ENCODE data around the gene NAA10.

DNA sequence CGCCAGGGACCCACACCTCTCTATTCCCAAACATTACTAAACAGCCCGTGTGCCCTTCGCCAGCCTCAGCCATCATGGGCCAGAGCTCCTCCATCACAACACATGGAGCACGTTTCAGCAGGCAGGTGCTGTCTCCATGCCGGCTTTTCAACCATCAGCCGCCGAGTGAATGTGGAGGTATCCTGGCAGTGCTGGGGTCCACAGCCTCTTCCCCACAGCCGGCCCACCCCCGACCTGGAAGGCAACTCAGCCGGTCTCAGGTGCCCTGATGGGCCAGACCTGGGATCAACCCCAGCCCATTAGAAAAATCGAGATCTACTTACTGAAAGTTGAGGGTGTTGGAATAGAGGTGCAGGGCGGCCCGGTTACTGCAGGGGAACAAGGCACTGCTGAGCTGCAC lies 3.1 kb downstream of the NAA10 start:
- no peak for TF ChIP-seq CTCF (tag by site-specific recombination; IDR thresholded peaks at IDR 0.05)
- TF ChIP-seq, protein P1, sequence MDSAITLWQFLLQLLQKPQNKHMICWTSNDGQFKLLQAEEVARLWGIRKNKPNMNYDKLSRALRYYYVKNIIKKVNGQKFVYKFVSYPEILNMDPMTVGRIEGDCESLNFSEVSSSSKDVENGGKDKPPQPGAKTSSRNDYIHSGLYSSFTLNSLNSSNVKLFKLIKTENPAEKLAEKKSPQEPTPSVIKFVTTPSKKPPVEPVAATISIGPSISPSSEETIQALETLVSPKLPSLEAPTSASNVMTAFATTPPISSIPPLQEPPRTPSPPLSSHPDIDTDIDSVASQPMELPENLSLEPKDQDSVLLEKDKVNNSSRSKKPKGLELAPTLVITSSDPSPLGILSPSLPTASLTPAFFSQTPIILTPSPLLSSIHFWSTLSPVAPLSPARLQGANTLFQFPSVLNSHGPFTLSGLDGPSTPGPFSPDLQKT (IDR thresholded peaks at IDR 0.05; ENCODE audit: borderline replicate concordance, low read depth, low read length) = no peak
- no peak for TF ChIP-seq ZBTB7A (tag by site-specific recombination; IDR thresholded peaks at IDR 0.05; ENCODE audit: low read depth)
- no peak for TF ChIP-seq ZBTB8A (tag by site-specific recombination; IDR thresholded peaks at IDR 0.05)
- TF ChIP-seq ZSCAN23 (tag by site-specific recombination; IDR thresholded peaks at IDR 0.05) = no peak
- no peak for TF ChIP-seq OVOL3 (tag by site-specific recombination; IDR thresholded peaks at IDR 0.05)
- TF ChIP-seq ZNF274 (IDR thresholded peaks at IDR 0.05; ENCODE audit: low read length) = no peak
- TF ChIP-seq ZNF274 (tag by site-specific recombination; IDR thresholded peaks at IDR 0.05; ENCODE audit: borderline replicate concordance) = no peak
- TF ChIP-seq ZBTB48 (tag by site-specific recombination; IDR thresholded peaks at IDR 0.05) = no peak
- no peak for TF ChIP-seq TSHZ1 (tag by site-specific recombination; IDR thresholded peaks at IDR 0.05; ENCODE audit: borderline replicate concordance)
- TF ChIP-seq ZXDB (tag by site-specific recombination; IDR thresholded peaks at IDR 0.05) = no peak
- TF ChIP-seq WT1 (tag by site-specific recombination; IDR thresholded peaks at IDR 0.05) = no peak
- TF ChIP-seq, protein P2, sequence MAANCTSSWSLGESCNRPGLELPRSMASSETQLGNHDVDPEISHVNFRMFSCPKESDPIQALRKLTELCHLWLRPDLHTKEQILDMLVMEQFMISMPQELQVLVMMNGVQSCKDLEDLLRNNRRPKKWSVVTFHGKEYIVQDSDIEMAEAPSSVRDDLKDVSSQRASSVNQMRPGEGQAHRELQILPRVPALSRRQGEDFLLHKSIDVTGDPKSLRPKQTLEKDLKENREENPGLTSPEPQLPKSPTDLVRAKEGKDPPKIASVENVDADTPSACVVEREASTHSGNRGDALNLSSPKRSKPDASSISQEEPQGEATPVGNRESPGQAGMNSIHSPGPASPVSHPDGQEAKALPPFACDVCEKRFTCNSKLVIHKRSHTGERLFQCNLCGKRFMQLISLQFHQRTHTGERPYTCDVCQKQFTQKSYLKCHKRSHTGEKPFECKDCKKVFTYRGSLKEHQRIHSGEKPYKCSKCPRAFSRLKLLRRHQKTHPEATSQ (tag by site-specific recombination; IDR thresholded peaks at IDR 0.05) = no peak
- TF ChIP-seq ZBTB21 (tag by site-specific recombination; IDR thresholded peaks at IDR 0.05) = no peak
- no peak for TF ChIP-seq GLI4 (tag by site-specific recombination; IDR thresholded peaks at IDR 0.05)
